CD4-positive, alpha-beta T cell treated with Interleukin-15 for 1 hour (primary cell): ENCODE results near the gene LTBP1.
"Not testable (repeated sequence)": the region's sequence is repeated elsewhere in the genome, so short reads cannot be mapped to it uniquely, and the experiment has no call there.

Experiments
- DNase-seq: peaks from one replicate; pipeline ENCODE4 v3.0.0-alpha.2; 2020

Gene LTBP1, protein sequence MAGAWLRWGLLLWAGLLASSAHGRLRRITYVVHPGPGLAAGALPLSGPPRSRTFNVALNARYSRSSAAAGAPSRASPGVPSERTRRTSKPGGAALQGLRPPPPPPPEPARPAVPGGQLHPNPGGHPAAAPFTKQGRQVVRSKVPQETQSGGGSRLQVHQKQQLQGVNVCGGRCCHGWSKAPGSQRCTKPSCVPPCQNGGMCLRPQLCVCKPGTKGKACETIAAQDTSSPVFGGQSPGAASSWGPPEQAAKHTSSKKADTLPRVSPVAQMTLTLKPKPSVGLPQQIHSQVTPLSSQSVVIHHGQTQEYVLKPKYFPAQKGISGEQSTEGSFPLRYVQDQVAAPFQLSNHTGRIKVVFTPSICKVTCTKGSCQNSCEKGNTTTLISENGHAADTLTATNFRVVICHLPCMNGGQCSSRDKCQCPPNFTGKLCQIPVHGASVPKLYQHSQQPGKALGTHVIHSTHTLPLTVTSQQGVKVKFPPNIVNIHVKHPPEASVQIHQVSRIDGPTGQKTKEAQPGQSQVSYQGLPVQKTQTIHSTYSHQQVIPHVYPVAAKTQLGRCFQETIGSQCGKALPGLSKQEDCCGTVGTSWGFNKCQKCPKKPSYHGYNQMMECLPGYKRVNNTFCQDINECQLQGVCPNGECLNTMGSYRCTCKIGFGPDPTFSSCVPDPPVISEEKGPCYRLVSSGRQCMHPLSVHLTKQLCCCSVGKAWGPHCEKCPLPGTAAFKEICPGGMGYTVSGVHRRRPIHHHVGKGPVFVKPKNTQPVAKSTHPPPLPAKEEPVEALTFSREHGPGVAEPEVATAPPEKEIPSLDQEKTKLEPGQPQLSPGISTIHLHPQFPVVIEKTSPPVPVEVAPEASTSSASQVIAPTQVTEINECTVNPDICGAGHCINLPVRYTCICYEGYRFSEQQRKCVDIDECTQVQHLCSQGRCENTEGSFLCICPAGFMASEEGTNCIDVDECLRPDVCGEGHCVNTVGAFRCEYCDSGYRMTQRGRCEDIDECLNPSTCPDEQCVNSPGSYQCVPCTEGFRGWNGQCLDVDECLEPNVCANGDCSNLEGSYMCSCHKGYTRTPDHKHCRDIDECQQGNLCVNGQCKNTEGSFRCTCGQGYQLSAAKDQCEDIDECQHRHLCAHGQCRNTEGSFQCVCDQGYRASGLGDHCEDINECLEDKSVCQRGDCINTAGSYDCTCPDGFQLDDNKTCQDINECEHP (N-terminal part only)

DNA sequence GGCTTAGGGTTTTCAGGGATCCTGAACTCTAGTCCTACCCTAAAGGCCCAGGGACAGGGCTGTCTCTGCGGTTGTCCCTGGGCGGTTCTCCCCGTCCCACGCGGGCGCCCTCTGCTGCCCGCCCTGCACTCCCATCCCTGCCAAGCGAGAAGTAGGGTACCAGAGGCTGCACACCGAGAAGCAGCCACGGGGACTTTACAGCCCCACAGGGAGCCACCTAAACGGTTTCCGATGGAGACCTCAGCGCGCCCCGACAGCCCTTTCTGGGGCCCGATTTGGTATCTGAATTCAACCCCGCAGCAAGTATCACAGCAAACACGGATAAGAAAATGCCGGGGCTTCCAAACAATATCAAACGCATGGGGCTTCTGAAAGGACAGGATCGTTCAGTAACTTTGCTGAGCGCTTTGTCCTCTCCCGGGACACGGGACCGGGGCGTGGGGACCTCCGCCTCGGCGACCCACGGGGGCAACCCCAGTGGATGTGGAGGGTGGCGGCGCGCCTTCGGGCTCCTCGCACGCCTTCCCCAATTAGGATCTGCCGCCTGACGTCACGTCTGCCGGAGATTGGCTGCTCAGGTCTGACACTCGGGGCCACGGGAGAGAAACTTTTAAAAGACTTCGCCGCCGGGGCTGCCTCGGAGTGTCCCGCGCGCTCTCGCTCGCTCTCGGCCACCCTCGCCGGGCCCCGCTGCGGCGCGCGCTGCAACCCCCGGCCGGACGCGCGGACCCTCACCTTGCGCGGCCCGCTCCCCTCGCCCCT is at the start of gene LTBP1:
Gene LTBP1 (plus strand): TSS at position 640 of the 762 bp plus-strand sequence. CDS start 372 bp downstream, outside the sequence.
- peak; percentile 58 for DNase-seq

DNA sequence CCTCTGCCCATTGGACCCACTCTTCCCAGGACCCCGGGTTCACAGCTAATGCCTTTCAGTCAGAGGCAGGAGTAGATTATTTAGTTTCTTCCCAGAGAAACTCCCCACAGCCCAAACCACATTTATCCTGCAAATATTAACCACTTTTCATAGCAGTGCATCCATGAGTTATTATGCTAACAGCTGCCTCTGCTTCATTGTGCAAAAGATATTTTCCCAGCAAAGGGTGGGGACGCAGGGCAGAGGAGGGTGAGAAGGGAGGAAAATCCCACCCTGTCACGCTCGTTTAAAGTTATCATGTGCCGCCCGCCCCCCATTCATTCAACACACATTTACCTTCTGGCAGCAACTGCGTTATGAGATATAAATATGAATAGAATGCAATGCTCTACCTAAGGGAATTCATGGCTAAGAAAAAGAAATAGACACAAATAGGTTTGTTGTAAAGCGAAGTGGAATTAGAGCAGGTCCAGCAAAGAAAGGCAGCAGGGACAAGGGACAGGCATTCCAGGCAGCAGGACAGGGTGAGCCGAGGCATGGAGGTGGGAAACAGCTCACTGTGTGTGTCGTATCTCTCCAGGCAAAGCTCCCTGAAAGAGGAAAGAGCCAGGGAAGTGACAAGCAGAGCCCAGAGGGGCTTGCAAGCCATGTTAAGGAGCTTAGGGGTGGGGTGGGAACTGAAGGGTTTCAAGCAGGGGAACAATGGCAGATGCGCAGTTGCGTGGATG is 46.3 kb upstream of the LTBP1 start:
- DNase-seq: no peak

DNA sequence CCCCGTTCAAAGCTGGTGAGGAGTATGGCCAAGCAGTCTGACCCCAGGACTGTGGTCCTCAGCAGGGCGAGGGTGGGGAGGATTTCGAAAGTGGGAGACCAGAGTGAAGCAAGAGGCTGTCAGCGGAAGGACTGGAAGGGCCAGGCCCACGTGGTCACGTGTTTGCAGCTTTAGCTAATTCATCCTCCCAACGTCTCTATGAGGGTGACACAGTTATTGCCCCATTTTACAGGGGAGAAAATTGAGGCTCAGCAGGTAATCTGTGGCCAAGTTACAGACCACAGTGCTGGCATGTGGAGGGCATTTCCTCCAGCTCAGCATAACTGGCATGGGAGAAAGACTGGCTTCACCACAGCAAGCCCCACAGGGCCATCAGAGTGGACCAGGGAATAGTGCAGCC is 45.4 kb upstream of the LTBP1 start:
- DNase-seq: no peak

DNA sequence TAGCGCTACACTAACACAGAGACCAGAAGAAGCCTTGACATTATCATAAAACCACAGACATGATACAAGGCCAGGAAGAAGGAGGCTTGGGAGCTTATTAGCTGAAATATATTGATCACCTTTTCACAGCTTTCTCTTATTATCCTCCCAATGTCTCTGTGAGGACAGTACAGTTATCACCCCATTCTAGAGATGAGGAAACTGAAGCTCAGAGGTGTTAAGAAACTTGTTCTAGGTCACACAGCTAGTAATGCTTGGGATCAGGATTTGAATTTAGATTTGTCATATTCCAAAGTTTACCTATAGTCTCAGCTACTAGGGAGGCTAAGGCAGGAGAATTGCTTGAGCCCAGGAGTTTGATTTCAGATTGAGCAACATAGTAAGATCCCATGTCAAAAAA is 44.6 kb upstream of the LTBP1 start:
- DNase-seq: no peak

DNA sequence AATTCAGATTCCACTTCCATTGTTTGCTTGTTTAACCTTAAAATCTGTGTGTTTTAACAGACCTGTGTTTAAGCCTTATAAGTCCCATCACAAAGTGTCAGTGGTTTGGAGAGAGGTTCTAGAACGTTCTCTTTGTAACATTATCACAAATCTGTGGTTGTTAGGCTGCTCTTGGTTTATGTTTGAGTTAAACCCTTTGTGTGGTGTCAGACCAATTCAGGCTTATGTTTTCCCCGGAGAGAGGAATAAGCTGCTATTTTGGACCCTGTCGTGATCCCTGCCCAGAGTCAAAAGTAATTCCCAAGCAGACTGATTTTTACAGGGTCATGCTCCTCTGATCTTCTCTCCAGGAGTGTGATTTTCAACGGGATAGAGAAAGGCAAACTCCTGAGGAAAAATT is 43.8 kb upstream of the LTBP1 start:
- no peak for DNase-seq

DNA sequence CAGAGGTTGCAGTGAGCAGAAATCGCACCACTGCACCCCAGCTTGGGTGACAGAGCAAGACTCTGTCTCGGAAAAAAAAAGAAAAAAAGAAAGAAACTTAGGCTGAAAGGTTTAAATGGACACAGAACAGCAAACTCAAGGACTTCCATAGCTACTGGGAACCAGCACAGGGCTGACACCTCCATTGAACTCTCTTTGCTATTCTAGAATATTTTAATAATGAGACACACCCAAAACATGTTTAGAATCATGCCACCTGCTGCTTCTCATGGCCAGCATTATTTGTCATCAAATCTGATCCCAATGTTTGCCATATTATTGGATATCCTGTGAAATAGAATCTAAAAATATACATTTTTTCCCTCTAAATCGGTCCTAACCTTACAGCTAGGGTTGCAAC is 42.7 kb upstream of the LTBP1 start:
- DNase-seq: no peak

DNA sequence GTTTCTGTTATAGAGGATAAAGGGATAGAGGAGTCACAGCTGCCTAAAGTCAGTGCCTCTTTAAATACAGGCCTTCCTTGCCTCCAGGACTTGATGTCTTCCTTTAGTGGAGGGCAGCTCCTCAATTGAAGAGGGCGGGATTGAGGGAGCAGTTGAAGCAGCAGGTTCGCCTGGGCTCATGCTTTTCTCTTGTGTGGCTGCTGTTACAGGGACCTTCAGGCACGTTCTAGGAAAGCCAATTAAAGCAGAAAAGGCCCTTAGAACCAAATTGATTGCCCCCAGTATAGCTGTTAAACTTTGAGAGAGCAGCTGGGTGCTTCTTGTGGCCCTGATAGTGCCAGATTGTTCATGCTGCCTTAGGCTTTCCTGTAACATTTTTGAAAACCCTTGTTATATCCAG is 42.0 kb upstream of the LTBP1 start:
- no peak for DNase-seq

DNA sequence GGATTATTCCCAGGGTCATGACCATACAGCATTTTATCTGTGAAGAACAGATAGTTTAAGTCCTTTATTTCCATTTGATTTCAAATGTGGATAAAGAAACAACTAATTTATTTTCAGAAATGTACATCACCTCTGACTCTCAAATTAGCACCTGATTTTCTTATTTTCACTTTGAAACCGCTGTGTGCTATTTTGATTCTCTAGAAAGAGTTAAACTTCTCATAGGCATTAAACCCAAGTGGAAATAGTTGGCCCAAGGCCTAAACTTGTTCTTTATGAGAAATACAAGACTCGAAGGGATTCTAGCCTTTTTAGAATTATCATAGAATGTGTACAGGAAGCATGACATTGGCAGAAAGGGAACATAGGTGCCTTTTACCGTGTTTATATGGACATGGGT is 41.5 kb upstream of the LTBP1 start:
- DNase-seq: no peak

DNA sequence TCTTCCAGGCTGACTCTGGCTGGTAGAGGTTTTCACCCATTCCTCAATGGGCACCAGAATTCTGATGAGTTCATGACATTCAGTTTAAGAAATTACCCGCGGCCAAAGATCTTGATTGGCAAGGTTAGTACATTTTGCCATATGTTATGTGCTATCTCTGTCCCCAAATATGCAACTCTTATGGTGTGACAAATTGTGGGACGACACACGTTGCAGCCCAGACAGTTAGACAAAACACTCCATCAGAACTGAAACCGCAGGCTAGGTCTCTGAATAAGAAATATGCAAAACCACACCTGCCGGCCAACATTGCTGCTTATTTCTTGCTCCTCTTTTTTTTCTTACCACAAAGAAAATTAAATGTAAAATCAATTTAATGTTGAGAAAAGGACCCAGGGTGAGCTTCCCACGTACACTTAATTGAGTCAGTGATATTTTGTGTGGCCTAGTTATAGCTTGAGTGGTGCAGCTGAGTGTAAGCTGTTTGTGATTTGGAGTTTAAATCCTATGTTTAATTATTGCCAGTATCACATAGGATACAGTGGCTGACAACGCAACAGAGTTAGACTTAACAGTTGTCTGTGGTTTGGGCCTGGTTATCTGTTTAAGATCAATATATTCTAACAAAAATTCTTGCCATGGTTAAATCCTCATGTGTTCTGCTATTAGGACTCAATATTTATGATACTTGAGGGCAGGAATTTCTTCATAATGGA is 35.7 kb upstream of the LTBP1 start:
- DNase-seq: no peak

DNA sequence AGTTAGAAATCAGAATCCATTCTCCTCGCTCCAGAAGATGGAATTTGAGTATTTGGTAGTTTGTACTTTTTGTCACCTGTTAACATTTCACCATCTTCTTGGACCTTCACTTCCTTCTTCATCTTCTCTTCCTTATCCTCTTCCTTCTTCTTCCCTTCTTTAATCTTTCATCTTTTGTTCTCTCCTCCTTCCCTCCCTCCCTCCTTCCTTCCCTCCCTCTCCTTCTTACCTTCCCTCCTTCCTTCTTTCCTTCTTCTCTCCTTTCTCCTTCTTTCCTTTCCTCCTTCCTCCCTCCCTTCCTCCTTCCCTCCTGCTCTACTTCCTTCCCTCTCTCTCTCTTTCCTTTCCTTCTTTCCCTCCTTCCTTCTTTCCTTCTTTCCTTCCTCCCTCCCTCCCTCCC is 31.1 kb upstream of the LTBP1 start:
- DNase-seq: no peak

DNA sequence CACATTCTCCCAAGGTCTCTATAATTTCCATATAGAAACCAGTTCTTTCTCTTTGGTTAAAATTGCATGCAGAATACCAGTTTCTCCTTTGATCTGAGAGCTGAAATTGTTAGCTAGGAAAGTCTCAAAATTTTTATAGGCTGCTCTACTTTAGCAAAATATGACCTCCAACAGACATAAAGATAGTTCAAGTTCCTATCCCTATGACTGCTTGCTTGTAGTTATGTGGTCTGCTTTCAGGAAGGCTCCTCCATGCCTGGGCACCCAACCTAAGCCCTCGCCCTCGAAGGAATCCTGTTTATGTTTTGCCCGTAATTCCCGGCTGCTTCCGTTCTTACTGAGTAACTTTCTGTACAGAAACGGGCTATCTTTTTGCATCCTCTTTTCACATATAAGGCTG is 28.0 kb upstream of the LTBP1 start:
- no peak for DNase-seq

DNA sequence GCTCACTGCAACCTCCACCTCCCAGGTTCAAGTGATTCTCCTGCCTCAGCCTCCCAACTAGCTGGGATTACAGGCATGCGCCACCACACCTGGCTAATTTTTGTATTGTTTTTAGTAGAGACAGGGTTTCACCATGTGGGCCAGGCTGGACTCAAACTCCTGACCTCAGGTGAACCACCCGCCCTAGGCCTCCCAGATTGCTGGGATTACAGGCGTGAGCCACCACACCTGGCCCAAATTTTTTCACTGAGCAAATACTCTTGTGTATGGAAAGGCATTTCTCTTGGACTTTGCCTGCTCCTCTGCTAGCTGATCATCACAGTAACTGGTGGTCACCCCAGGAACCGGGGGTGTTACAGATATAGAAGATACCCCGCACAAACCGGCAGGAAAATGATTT is 26.9 kb upstream of the LTBP1 start:
- not testable (repeated sequence) for DNase-seq

DNA sequence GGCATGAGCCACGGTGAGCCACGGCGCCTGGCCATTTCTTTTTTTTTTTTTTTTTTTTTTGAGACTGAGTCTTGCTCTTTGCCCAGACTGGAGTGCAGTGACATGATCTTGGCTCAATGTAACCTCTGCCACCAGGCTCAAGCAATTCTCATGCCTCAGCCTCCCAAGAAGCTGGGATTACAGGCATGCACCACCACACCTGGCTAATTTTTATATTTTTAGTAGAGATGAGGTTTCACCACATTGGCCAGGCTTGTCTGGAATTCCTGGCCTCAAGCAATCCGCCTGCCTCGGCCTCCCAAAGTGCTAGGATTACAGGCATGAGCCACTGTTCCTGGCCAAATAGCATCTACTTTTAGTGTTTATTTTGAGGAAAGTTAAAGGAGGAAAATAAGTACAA is 25.3 kb upstream of the LTBP1 start:
- DNase-seq: not testable (repeated sequence)

DNA sequence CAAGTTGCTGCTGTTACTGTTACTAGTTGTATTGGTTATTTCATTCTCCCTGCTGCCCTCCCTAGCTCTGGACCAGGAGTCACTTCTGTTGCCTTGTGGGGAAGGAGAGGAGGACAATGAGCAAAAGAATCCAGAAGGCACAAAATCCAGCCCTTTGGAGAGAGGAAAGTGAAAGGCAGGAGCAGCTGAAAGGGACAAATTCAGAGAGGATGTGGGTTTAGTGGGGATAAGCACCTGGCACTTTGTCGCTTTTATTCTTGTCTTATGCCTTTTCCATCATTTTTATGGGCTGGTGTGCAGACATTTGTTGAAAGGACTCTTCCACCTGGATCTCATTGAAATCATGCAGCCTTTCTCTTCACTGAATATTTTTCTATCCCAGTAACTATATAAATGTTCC is 24.3 kb upstream of the LTBP1 start:
- DNase-seq: no peak

DNA sequence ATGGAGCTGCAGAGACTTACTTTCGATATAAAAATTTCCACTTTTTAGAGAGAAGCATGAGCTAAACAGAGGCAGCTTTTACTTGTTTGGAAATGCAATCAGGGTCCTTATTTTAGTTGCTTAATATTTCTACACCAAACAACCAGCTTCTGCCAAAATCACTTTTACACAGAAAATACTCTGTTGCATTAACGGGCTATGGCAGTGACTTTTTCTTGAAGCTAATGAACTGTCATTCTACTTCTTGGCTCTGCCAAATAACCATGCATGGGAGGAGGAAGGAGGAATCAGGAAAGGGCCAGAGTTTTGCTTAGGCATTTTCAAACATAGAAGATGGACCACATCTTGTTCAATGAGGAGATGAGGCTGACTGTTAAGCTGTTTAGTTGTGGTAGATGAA is 23.6 kb upstream of the LTBP1 start:
- DNase-seq: no peak

DNA sequence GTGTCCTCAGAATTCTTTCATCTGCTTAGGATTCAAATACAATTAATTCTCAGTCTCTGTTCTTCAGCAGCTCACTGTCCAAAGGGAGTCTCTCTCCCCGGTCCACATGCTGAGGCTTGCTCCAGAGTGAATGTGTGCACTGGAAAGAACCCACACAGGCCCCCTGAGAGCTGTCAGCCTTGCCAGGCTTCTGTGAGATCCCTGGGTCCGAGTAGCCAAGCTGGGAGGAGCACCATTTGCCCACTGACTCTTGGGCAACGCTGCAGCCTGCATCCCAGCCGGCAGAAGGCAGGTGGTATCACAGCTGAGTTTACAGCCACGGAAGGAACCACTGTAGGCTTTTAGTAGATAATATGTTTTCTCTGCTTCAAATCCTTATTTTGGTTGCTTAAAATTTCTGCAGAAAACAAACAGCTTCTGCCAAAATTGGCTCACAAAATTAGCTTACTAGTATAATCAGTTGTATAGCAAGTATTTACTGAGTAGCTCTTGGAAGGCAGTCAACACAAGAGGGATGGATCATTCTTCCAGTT is 21.4 kb upstream of the LTBP1 start:
- no peak for DNase-seq

DNA sequence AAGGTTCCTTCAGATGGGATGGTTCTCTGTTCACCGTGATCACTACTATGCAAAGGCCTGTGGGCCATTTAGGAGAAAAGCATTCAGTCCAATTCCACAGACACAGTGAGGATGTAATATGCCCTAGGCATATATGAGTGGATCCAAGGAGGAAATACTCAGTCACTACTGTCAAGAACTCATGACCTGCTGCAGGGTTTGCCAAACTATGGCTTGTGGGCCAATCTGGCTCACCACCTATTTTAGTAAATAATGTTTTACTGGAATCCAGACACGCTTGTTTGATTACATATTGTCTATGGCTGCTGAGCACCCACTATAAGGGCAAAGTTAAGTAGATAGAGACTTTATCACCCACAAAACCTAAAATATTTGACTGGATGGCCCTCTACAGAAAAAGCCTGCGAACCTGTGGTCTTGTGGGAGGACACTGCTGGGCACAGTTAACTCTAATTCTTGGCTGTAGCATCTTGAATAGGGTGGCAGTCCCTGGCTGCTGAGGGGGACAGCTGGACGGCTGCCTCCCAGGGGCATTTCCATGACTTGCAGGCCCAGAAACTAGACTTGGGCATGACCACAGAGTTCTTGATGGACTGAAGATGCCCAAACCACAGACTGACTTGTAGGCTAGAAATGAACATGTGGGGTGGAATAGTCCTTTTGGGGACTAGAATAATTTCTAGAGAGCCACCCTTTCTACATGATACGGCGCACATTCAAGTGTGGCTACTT is 20.6 kb upstream of the LTBP1 start:
- DNase-seq: no peak

DNA sequence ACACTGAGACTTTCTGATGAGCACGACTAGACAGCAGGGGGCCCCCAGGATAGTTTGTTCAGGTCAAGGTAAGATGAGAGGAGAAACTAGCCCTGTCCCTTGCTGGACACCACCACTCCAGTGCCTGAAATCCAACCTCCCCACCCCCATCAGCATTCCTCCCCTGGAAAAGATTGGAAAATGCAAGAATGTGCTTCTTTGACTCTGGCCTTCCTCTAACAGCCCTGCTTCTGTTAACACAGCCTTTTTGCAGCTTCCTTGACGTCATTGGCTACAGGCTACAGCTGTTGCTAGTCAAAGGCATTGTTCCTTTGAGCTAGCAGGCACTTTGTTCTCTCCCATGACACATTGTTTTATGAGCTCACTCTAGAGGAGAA is 20.1 kb upstream of the LTBP1 start:
- DNase-seq: no peak

DNA sequence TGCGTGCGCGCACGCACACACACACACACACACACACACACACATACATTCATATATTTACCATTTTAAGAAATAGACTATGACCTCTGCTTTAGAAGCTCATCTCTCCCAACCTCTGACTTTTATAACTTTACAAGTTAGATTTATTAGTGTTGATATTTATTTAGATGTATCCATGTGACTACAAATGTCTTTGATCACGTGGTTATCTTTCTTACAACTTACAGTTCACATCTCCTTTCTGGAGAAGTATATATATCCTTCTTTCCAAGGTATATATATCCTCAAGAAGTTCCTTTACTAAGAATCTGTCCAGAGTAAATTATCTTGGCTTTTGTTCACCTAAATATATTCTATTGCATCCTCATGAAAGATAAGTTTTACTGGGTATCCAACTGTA is 16.3 kb upstream of the LTBP1 start:
- DNase-seq: no peak

DNA sequence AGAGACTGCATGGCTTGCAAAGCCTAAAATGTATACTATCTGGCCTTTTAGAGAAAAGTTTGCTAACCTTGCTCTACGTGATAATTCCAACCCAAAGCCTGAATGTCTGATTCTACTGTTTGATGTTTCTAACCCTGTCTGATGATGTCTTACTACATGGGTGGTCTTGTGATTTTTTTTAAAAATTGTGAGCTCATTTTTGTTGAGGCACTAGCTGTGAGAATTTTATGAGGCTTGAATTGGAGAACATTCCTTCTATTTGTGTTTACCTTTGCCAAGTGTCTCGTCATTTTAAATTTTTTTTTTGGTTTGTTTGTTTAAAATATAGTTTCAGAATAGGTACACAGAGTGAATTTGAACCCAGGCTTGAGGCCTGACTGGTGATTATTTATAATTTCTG is 15.2 kb upstream of the LTBP1 start:
- no peak for DNase-seq
